D341Med (cell line): ENCODE results near the gene FBXO31.
"Not testable (repeated sequence)": the region's sequence is repeated elsewhere in the genome, so short reads cannot be mapped to it uniquely, and the experiment has no call there.

Source experiments
- DNase-seq: peaks from one replicate; pipeline ENCODE4 v3.0.0; 2012; ENCODE audit warnings: low spot score

The FBXO31 gene

DNA sequence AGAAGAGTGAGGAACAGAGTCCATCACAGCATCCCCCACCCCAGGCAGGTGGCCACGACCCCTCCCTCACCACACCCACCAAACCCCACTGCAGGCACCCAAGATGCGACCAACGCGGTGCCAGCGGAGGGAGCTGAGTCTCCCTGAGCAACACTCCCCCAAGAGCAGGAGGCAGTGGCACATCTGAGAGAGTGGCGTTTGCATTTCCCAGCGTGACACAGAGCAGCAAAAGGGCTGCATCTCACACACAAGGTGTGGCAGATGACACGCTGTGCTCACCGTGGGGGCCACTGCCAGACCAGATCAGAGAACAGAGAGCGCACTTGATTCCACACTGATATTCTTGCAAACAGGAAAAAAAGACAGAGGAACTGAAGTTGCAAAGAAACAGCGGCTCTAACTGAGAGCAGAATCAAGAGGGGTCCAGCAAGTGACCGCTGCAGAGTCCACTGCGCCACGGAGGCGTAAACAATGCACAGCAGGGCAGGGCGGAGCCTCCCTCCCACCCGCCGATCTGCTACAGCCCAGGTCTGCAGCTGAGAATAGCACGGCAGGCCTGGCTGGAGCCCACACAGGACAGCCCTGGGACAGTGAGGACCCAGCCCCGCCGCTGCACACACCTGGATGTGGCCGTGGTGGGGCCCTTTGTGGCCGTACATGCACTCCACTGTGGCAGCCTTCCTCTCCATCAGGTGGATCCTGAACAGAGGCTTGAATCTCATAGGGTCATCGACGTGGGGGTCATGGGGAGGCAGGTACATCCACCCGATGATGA, 40.4 kb downstream of the FBXO31 start:
- DNase-seq, result no peak

GRCh38 chr16:87342504-87342903, 41.1 kb downstream of the FBXO31 start:
- no peak for DNase-seq

GRCh38 chr16:87340198-87340597, 43.4 kb downstream of the FBXO31 start:
- no peak for DNase-seq

- DNase-seq, result not testable (repeated sequence)
These were observed 43.9 kb downstream of the FBXO31 start for GRCh38 chr16:87339724-87340105.

DNA sequence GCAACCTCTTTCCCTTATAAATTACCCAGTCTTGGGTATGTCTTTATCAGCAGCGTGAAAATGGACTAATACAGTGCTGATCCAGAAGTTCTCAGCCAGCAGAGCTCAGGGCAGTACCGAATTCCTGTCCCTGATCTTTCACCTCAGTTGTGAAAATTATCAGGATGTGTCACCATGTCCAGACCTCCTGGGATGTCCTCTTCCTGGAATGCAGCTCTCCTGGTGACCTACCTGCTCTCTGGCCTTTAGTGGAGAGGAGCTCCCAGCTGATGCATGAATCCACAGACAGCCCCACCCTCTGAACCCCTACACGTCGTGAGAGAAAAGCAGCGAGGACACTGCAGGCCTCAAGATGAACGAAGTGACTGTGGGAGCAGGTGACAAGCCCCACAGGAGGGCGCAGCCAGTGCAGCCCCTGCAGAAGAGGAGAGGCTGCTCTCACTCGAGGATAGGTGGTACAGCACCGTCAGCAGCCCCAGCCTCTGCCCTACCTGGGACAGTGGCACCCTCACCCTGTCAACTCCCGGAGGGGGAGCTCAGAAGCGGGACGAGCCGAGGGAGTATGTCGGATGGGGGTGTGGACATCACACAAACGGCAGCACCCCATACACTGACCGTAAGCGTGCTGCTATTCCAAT, 44.4 kb downstream of the FBXO31 start:
- no peak for DNase-seq

DNA sequence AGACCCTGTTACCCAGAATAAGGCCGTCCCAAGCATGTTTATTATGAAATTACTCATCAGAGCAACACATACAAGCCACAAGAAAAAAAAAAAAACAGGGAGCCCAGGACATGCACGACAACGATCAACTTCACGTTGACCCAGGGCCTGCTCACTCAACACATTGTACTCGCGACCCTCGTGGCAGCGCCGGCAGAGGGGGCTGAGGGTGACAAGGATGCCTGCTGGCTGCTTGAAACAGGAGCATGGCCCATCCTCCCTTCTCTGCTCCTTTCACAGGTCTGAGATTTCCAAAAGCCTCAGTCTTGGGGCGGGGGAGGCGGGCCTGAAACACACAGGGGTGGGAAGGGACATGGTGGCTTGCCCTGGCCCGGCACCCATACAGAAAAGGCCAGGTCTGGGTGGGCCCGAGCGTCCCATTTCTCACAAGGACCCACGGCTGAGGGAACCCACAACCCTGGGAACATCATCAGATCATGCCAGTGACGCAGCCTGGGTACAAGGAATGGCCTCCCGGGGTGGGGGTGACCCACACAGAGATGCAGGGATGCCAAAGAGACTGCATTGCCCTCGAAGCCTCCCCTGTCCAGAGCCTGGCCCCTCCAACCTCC, 45.3 kb downstream of the FBXO31 start:
- DNase-seq, result no peak

DNA sequence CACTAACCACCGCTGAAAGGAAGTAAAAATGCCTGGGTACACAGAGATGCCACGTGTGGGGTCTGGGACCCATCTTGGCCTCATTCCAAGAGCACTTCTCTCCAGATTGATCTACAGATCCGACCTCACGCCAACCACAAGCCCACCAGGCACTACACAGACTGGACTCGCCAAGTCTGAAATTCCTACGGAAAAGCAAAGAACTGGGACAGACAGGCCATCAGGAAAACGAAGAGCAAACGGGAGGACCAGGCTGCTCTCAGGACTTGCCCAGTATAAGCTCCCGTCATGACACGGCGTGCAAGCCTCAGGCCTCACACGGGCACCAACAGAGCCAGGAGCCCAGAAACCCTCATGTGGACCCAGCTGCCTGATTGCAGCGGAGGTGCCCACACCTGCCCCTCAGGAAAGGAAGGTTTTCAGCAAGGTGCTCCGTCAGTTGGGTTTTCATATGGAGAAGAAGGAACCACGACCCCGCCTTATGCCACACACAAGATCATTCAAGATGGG, 46.3 kb downstream of the FBXO31 start:
- DNase-seq, result no peak

DNA sequence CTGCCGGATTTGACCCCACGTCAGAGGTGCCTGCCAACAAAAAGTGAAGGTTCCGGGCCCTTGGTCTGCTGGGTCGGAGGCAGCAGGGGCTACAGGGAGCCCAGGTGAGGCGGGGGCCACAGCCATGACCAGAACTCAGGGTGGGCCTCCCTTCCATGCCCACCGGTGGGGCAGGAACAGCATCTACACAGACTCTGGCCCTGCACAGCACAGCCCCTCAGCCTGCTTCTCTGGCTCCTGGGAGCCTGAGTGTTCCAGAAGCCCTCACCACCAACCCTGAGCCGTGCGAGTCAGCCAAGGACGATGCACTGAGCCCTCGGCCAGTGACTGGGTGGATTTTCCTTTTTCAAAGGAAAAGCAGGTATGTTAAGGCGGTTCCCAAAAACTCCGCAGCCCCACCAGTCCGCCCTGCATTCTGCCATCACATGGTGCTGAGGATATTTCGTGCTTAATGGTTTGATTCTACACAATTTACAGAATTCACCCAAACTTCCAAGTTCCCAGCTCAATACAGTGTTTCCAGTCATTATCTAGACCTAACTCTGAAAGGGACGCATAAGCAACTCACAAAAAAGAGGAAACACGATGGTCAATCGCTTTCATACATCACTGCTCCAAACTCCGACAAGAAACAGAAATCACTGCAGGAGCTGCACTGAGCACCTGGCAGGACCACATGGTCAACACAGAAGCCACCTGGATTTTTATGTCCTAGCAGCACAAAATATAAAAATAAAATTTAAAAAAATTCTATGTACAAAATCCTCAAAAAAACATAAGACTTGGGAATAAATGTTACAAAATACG, 46.9 kb downstream of the FBXO31 start:
- DNase-seq, result no peak

GRCh38 chr16:87335625-87336433, 47.7 kb downstream of the FBXO31 start:
- no peak for DNase-seq

GRCh38 chr16:87334651-87335624, 48.6 kb downstream of the FBXO31 start:
- DNase-seq, result no peak

- DNase-seq, result no peak
These were observed 49.8 kb downstream of the FBXO31 start for GRCh38 chr16:87333581-87334331.

GRCh38 chr16:87333101-87333500, 50.5 kb downstream of the FBXO31 start:
- DNase-seq, result no peak

GRCh38 chr16:87332150-87332549, 51.4 kb downstream of the FBXO31 start:
- DNase-seq, result no peak

GRCh38 chr16:87331241-87331801, 52.3 kb downstream of the FBXO31 start:
- DNase-seq, result no peak

DNA sequence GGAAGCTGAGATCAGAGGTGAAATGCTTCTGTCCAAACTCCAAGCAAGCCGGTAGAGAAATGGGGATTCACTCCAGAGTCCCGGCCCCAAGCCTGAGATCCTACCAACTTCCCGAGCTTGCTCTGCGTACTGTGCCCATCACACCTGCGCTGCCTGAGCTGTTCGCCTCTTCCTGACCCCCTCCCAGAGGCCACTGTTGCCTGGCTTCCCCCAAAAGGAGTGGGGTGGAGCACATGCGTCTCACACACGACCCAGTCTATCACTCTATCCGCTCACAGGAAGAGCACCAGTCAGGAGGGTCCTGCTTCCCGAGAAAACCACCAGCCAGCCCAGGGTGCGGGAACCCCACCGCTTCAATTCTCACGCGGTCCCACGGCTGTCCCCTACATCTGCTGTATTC, 52.9 kb downstream of the FBXO31 start:
- DNase-seq, result no peak

GRCh38 chr16:87330257-87330624, 53.3 kb downstream of the FBXO31 start:
- no peak for DNase-seq

- no peak for DNase-seq
These were observed 53.9 kb downstream of the FBXO31 start for GRCh38 chr16:87329436-87330256.

DNA sequence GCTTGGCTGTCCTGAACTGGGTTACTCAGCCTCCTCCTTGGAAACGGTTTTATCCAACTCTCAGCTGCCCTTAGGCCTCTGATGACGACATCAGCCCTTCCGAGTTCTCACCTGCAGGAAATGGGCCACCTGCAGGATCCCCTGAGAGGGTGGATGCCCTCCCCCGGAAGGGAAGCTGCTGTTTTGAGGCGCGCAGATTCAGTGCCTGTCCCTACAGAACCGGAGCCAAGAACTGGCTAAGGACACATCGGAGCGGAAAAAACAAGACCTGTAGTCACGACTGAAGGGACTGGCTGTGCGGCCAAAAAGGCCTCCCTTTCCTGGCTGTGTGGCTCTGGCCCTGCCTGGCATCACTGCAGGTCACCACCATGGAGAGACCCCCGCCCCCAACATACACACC, 54.7 kb downstream of the FBXO31 start:
- no peak for DNase-seq
